HG02642 (cell line): Measurements from ENCODE around the gene ZNF536.
"Not testable (repeated sequence)": the region's sequence is repeated elsewhere in the genome, so short reads cannot be mapped to it uniquely, and the experiment has no call there.

Experiments
- ATAC-seq: cut with Tn5 transposase; IDR thresholded peaks from one replicate; pipeline ENCODE4 v1.9.1; 2021; ENCODE audit warnings: mild to moderate bottlenecking; ENCODE audit not compliant: unreplicated experiment, poor library complexity

The ZNF536 gene

DNA sequence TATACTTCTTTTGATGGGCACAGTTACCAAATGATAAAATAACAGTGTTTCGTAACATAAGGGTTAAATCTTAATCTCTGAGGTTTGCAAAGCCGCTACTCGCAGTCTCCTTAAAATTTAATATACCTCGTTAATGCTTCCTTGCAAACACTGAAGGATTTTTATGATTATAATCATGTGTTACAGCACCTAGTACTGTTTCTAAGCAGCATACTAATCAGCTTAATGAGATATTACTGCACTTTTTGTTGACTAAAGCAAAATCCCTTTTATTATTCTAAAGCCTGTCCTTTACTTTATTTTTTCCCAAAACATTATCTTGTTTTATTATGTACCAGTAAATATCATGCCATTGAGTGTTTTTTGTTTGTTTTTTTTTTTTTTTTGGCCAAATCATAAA lies 70.5 kb downstream of the ZNF536 start:
- ATAC-seq: no peak

DNA sequence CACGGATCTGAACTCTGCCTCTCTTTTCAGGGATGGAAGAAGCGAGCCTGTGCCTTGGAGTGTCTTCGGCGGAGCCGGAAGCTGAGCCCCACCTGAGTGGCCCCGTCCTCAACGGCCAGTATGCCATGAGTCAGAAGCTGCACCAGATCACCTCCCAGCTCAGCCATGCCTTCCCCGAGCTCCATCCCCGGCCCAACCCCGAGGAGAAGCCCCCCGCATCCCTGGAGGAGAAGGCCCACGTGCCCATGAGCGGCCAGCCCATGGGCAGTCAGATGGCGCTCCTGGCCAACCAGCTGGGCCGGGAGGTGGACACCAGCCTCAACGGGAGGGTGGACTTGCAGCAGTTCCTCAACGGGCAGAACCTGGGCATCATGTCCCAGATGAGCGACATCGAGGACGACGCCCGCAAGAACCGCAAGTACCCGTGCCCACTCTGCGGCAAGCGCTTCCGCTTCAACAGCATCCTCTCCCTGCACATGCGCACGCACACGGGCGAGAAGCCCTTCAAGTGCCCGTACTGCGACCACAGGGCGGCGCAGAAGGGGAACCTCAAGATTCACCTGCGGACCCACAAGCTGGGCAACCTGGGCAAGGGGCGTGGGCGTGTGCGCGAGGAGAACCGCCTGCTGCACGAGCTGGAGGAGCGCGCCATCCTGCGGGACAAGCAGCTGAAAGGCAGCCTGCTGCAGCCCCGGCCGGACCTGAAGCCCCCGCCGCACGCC lies 71.5 kb downstream of the ZNF536 start:
- ATAC-seq: no peak

DNA sequence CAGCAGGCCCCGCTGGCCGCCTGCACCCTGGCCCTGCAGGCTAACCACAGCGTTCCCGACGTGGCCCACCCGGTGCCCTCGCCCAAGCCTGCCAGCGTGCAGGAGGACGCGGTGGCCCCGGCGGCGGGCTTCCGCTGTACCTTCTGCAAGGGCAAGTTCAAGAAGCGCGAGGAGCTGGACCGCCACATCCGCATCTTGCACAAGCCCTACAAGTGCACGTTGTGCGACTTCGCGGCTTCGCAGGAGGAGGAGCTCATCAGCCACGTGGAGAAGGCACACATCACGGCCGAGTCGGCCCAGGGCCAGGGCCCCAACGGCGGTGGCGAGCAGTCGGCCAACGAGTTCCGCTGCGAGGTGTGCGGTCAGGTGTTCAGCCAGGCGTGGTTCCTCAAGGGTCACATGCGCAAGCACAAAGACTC lies 72.1 kb downstream of the ZNF536 start:
- no peak for ATAC-seq

- no peak for ATAC-seq
Observed at GRCh38 chr19:30444686-30445232, 72.6 kb downstream of the ZNF536 start.

DNA sequence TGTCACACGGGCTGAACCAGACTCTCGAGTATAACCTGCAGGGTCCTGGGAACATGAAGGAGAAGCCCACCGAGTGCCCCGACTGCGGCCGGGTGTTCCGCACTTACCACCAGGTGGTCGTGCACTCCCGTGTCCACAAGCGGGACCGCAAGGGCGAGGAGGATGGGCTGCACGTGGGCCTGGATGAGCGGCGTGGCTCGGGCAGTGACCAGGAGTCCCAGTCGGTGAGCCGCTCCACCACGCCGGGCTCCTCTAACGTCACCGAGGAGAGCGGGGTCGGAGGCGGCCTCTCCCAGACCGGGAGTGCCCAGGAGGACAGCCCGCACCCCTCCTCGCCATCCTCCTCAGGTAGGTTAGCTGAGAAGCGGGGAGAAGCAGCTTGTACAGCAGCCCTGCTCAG lies 73.2 kb downstream of the ZNF536 start:
- no peak for ATAC-seq

GRCh38 chr19:30446120-30446519 lies 73.9 kb downstream of the ZNF536 start:
- ATAC-seq: not testable (repeated sequence)

- no peak for ATAC-seq
Observed at GRCh38 chr19:30446850-30447552, 74.8 kb downstream of the ZNF536 start.

- no peak for ATAC-seq
Observed at GRCh38 chr19:30447553-30447870, 75.3 kb downstream of the ZNF536 start.

DNA sequence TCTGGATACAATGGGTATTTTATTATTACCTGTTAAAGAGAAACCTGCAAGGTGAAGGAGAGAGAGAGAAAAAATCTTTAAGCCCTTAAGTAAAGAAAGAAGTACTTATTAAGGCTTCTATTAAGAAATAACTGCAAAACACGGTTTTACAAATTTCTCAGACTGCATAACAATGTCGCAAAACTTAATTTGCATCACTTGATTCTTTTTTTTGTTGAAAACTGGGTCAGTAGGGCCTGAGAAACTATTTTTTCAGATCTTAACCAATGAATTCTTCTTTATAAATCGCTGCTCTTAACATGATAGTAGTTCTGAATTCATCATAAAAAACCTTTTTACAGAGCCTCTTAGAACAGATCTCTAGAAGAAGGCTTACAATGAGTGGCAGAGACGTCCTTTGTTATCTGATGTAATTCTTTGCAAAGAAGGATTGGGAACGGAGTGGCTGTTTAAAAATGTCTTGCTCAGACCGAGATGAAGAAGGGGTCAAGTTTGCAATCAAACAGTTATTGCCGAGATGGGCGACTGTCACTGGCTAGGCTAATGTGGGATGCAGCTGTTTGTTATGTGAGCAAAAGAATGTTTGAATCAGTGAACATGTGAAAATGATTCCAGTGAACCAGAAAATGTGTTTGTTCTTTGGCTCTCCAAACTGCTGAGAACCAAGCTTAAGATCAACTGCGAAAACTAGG lies 76.3 kb downstream of the ZNF536 start:
- no peak for ATAC-seq

GRCh38 chr19:30449078-30449590 lies 77.0 kb downstream of the ZNF536 start:
- no peak for ATAC-seq

GRCh38 chr19:30449673-30450072 lies 77.5 kb downstream of the ZNF536 start:
- ATAC-seq: no peak

DNA sequence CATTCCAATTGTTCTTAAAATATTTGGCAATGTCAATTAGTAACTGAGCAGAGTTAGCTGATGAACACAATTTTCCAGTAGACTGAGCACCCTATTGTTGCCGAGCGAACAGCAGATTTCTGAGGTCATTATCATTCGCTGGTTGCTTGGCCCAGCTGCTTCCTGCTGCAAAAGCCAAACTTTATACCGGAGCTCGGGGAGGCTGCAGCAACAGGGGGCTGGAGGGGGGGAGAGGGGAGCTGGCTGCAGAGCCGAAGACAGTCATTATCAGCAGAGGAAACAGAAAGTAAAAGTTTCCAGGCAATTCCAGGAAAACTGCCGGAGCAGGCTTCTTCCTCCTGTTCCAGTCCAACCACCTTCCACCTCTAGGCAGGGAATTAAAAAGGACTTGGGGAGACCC lies 77.9 kb downstream of the ZNF536 start:
- no peak for ATAC-seq

GRCh38 chr19:30450835-30451321 lies 78.7 kb downstream of the ZNF536 start:
- ATAC-seq: no peak

- no peak for ATAC-seq
Observed at GRCh38 chr19:30452931-30453330, 80.7 kb downstream of the ZNF536 start.

DNA sequence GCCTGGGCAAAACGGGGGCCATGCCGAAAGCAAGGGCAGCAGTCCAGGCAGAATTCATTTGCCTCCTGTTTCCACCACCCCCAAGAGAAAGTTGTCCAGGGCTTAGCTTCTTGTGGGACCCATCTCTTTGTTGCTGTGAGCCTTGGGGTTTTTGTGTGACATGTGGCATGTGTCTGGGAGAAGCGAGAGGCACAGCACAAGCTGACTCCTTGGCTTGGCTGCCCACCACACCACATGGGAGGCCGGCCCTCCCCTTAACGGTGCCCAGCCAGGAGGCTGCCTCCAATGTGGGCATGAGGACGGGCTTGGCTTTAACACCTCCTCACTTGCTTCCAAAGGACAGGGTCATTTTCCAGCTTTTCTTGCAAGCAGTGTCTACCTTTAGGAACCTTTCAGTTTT lies 81.6 kb downstream of the ZNF536 start:
- ATAC-seq: no peak

GRCh38 chr19:30455881-30456280 lies 83.7 kb downstream of the ZNF536 start:
- no peak for ATAC-seq

- ATAC-seq: no peak
Observed at GRCh38 chr19:30457484-30457883, 85.3 kb downstream of the ZNF536 start.

- no peak for ATAC-seq
Observed at GRCh38 chr19:30459859-30460258, 87.7 kb downstream of the ZNF536 start.

DNA sequence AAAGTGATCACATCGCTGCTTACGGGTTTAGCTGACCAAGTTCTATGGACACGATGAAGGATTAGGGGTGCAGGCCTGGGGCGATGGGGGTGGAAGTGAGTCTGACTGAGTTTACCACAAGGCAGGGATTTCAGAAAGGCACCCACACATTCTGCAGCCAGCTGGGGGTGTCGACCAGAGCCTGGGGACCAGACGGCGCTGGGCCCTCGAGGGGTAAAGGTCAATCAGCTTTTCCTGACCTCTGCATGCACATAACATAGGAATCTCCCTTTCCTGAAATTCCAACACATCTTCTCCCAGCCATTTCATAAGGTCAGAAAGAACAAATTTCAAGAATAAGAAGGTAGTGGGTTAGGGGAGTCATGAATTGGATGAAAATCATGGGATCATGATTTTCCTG lies 92.0 kb downstream of the ZNF536 start:
- no peak for ATAC-seq

GRCh38 chr19:30466598-30466997 lies 94.4 kb downstream of the ZNF536 start:
- not testable (repeated sequence) for ATAC-seq

- ATAC-seq: no peak
Observed at GRCh38 chr19:30467239-30467638, 95.1 kb downstream of the ZNF536 start.
